ENCODE results near the gene DSG4.

DSG4 gene

DNA sequence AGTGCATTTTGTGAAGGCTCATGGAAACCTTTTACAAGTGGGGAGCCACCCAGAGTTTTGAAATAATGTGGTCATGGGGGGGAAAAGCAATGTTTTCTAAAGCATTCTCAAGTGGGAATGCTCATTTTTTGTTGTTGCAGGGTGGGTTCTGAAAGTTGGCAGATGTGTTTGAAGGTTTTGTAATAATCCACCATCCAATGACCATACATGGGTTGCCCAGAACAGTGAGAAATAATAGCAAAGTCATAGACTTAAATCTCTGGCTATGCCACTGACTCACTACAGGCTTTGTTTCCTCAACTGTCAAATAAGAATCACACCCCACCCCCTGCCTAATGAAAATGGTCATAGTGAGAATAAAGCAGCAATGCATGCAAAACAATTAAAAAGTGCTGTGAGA, 73.8 kb downstream of the DSG4 start:
- DNase-seq: no peak

DNA sequence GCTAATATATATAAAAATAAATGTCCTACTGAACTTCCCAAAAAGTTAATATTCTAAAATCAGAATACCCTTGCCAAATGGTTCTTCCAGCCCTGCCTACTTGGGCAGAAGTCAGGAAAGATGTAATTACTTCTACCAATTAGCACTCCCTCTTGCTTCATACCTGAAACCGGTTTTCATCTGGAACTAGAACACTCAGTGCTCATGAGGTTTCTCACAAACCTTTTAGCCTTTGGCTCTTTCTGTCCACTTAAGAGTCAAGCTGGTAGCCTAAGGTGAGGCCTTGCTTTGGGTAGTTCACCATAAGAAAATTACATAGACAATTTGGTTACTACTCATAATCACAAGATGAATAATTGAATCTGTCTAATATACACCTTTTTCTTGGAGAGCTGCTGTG, 75.0 kb downstream of the DSG4 start:
- no peak for DNase-seq

DNA sequence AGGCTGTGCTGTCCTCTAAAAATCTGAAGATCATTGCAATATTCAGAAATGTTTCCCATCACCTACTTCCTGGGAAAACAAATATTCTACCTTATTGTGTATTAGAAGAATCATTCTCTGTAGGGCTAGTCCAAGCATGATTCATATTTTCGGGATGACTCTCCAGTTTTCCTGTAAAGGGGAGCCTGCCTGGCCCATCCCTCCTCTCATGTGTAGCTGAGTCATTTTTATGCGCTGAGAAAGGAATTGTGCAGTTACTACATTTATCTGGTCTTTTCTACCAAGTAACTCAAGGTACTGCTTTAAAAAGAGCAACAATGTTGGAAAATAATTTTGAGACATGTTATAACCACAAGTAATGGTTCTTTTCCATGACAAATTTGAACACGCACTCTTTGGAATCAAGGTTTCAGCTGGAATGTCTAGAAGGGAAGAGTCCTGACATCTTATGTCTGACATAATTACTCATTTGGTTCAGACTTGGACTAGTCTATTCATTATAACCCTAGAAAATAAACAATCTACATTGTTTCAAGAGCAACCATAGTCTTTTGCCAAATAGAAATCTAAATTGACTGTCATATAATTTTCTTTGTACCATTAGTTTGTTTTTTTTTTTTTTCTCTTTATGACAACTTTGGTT, 77.6 kb downstream of the DSG4 start:
- no peak for DNase-seq
